Erythroblast (primary cell): ENCODE measurements around the gene NAGA.

Experiments used
- GATA1 ChIP-seq: IDR thresholded peaks from 2 replicates; pipeline ENCODE4 v1.6.1; 2011; ENCODE audit warnings: low read depth, mild to moderate bottlenecking, control low read depth, low read length, moderate library complexity
- POLR2A ChIP-seq: IDR thresholded peaks from 2 replicates; pipeline ENCODE4 v1.6.1; 2011; ENCODE audit warnings: mild to moderate bottlenecking, low read length

DNA sequence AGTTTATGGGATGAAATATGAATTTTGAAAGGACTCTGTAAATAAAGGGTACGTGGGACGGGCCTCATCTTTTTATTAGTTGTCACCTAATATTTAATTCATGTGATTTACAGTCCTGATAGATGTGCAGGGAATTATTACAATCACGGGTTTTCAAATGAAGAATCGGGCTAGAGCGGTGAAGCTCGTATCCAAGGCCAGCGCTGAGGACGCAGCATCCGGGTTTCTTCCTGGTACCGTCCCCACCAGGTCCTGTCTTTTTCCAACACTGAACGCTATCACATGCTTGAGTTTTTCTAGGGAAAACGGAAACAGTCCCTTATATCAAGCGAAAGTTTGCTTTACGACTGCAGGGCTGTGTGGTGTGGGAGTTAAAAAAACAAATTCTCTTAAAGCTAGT lies 9.7 kb upstream of the NAGA start:
- TF ChIP-seq POLR2A: no peak
- TF ChIP-seq GATA1: no peak
